A549 (cell line): ENCODE measurements around the gene CCDC14.

ENCODE experiments used
- CEBPB ChIP-seq, 2 experiments: fragments of >200 bp in 1 of 2; sonication (Bioruptor Twin) in 1 of 2; formaldehyde crosslinking in 1 of 2; IDR thresholded peaks; 2 replicates each; pipeline ENCODE4 v1.6.1; 2012 to 2016
- EP300 ChIP-seq, 2 experiments: fragments of >200 bp; sonication (Bioruptor Twin); formaldehyde crosslinking; IDR thresholded peaks; 2 replicates in 1 of 2; 3 replicates in 1 of 2; pipeline ENCODE4 v1.6.1; 2016 to 2017
- HMGXB4 ChIP-seq: fragments of 250-450 bp; sonication (Bioruptor Pico); IDR thresholded peaks from 2 replicates; pipeline ENCODE4 v1.5.0; 2021; ENCODE audit warnings: mild to moderate bottlenecking, moderate library complexity, borderline replicate concordance
- RAD21 ChIP-seq, 2 experiments: fragments of >200 bp in 1 of 2; sonication (Bioruptor Twin) in 1 of 2; formaldehyde crosslinking in 1 of 2; IDR thresholded peaks in 1 of 2; conservative IDR thresholded peaks in 1 of 2; 2 replicates in 1 of 2; 3 replicates in 1 of 2; pipeline ENCODE4 v1.6.1; 2012 to 2018; ENCODE audit warnings: inconsistent platforms in 1 of 2
- RFX5 ChIP-seq: fragments of 450-650 bp; IDR thresholded peaks from 2 replicates; pipeline ENCODE4 v1.7.1; 2014; ENCODE audit warnings: antibody characterized with exemption, mild to moderate bottlenecking, moderate library complexity

DNA sequence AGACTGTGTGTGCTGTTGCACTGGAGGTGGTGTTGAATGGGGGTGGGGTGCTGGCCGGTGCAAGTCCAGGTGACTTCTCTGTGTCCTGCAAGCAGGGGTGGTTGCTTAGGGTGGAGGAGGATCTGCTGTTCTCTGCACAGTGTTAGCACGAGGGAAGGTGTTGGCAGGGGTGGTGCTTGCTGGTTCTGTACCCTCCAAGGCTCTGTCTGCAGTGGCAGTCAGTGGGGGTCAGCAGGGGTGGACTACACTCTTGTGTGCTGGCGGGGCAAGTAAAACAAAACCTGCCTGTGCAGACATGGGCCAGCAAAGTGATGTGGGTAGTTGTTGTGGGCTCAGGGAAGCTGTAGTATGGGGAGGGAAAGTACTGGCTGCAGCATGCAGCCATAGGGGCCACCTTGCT, 25.4 kb upstream of the CCDC14 start:
- no peak for TF ChIP-seq EP300 (IDR thresholded peaks at IDR 0.05)
- TF ChIP-seq RFX5: no peak
- TF ChIP-seq CEBPB (IDR thresholded peaks at IDR 0.05): no peak
- no peak for TF ChIP-seq HMGXB4 (CRISPR knock-in tag)
- no peak for TF ChIP-seq RAD21 (conservative IDR thresholded peaks at IDR 0.05 in 1 of 2, IDR thresholded peaks at IDR 0.05 in 1 of 2)
